ENCODE measurements around the gene CHRM4. TPM values are rescaled to one million over a fixed set of nuclear protein-coding genes. Genes with fewer than 3 reads are reported as not detected.
"Not testable (repeated sequence)": the region's sequence is repeated elsewhere in the genome, so short reads cannot be mapped to it uniquely, and the experiment has no call there.

The CHRM4 gene
- total RNA-seq, 5 donors from 2014 or later (not counting 1 experiment from before 2014, with no cell fraction given), result 0.18 to 3.9 (median 1.5) TPM; not detected in 1

- Mint-ChIP-seq H3K4me1 (peaks cover 7 to 11% (median 10%) of the 10 kb centered on the region in 3 donors), H3K4me3 (peak within 1 kb of the TSS; percentile 72 to 82 (median 79)), H3K36me3 (peaks cover 17% of the 10 kb centered on the region), H3K27ac (peak within 1 kb of the TSS in 1 of 2 donors; percentile 70), H3K27me3 (peaks cover 5 to 29% of the 10 kb centered on the region in 2 donors), H3K9me3 (no peaks in the 10 kb centered on the region)
- peaks cover 12 to 18% of the 10 kb centered on the region in 2 donors for H3K36me3 ChIP-seq (ENCODE audit: control insufficient read depth in 2 of 2, extremely low read depth in 1 of 2, insufficient read depth in 1 of 2, low read length in 1 of 2)
- peaks cover 0 to 48% of the 10 kb centered on the region in 2 experiments for H3K27me3 ChIP-seq (replicated peaks in 1 of 2; ENCODE audit: control insufficient read depth in 2 of 2, extremely low read depth in 1 of 2, insufficient read depth in 2 of 2, low read length in 1 of 2)
- H3K9me3 ChIP-seq, result no peaks in the 10 kb centered on the region
- ATAC-seq (replicated peaks in 1 of 4) (peak; percentile 9 to 18 (median 16)), DNase-seq (no peak)
- H3K4me3 ChIP-seq (ENCODE audit: control insufficient read depth in 1 of 2, extremely low read depth in 1 of 2, low read length in 1 of 2), result peak within 1 kb of the TSS; percentile 67 to 77
- H3K27ac ChIP-seq (ENCODE audit: low read length), result peak within 1 kb of the TSS; percentile 38
- WGBS (ENCODE audit: insufficient coverage), result 0% methylated on average over 63 of the region's 96 CpGs
- H3K4me1 ChIP-seq (ENCODE audit: control insufficient read depth in 1 of 2, extremely low read depth in 1 of 2, insufficient read depth in 2 of 2, low read length in 2 of 2), result peaks cover 6 to 37% of the 10 kb centered on the region in 2 experiments
- ChIA-PET CTCF (no interaction called here), POLR2A (no interaction called here)
Measured at GRCh38 chr11:46381048-46381818, 10.3 kb downstream of the CHRM4 start, which contains the start of gene MDK. MDK (plus strand) TSS chr11:46381669; CDS start chr11:46382058, 389 bp downstream.

GRCh38 chr11:46380340-46381047 is 11.1 kb downstream of the CHRM4 start:
- H3K4me1 ChIP-seq (ENCODE audit: control insufficient read depth in 1 of 2, extremely low read depth in 1 of 2, insufficient read depth in 2 of 2, low read length in 2 of 2), result peaks cover 6 to 37% of the 10 kb centered on the region in 2 experiments
- Mint-ChIP-seq H3K9me3 (no peaks in the 10 kb centered on the region), H3K36me3 (peaks cover 17% of the 10 kb centered on the region), H3K27me3 (peaks cover 0 to 22% of the 10 kb centered on the region in 2 donors), H3K4me3 (peak overlapping the region; percentile 72 to 82 (median 79)), H3K27ac (peak overlapping the region; percentile 84 to 85), H3K4me1 (peaks cover 7 to 11% (median 10%) of the 10 kb centered on the region in 3 donors)
- H3K27ac ChIP-seq (ENCODE audit: low read length), result peak overlapping the region; percentile 38
- H3K36me3 ChIP-seq (ENCODE audit: control insufficient read depth in 2 of 2, extremely low read depth in 1 of 2, insufficient read depth in 1 of 2, low read length in 1 of 2), result peaks cover 15 to 26% of the 10 kb centered on the region in 2 donors
- 0% methylated on average over 27 of the region's 45 CpGs for WGBS (ENCODE audit: insufficient coverage)
- DNase-seq, result peak in 15 of 35 experiments; percentile 21 to 59 (median 36)
- peak overlapping the region; percentile 67 to 77 for H3K4me3 ChIP-seq (ENCODE audit: control insufficient read depth in 1 of 2, extremely low read depth in 1 of 2, low read length in 1 of 2)
- ATAC-seq (replicated peaks in 1 of 4), result peak; percentile 32 to 55 (median 39)
- ChIA-PET POLR2A (no interaction called here), CTCF (interaction anchor here in 1 of 2 donors (0.5 to 0.6 kb wide), 2 partner anchors 28 to 536 kb away, joined by 3 read pairs; no protein-coding TSS in a partner anchor)
- H3K9me3 ChIP-seq, result no peaks in the 10 kb centered on the region
- H3K27me3 ChIP-seq (replicated peaks in 1 of 2; ENCODE audit: control insufficient read depth in 2 of 2, extremely low read depth in 1 of 2, insufficient read depth in 2 of 2, low read length in 1 of 2), result peaks cover 0 to 41% of the 10 kb centered on the region in 2 experiments

GRCh38 chr11:46379482-46380293 is 11.9 kb downstream of the CHRM4 start:
- DNase-seq (peak in 2 of 35 experiments; percentile 20 to 21), ATAC-seq (replicated peaks in 1 of 4) (peak in 2 of 4 experiments; percentile 8)
- H3K4me3 ChIP-seq (ENCODE audit: control insufficient read depth in 1 of 2, extremely low read depth in 1 of 2, low read length in 1 of 2); POLR2A ChIA-PET; H3K9me3 ChIP-seq; H3K9me3 Mint-ChIP-seq: not testable (repeated sequence)
- Histone ChIP-seq H3K27ac (ENCODE audit: low read length) (peak overlapping the region; percentile 29), H3K27me3 (replicated peaks in 1 of 2; ENCODE audit: control insufficient read depth in 2 of 2, extremely low read depth in 1 of 2, insufficient read depth in 2 of 2, low read length in 1 of 2) (peaks cover 0 to 33% of the 10 kb centered on the region in 2 experiments), H3K36me3 (ENCODE audit: control insufficient read depth in 2 of 2, extremely low read depth in 1 of 2, insufficient read depth in 1 of 2, low read length in 1 of 2) (peaks cover 19 to 34% of the 10 kb centered on the region in 2 donors), H3K4me1 (ENCODE audit: control insufficient read depth in 1 of 2, extremely low read depth in 1 of 2, insufficient read depth in 2 of 2, low read length in 2 of 2) (peaks cover 6 to 37% of the 10 kb centered on the region in 2 experiments)
- Mint-ChIP-seq H3K27ac (peak overlapping the region; percentile 74 to 78), H3K27me3 (peaks cover 0 to 15% of the 10 kb centered on the region in 2 donors), H3K4me3 (peak overlapping the region; percentile 31 to 82 (median 41)), H3K36me3 (peaks cover 23% of the 10 kb centered on the region), H3K4me1 (peaks cover 7 to 11% (median 10%) of the 10 kb centered on the region in 3 donors)
- CTCF ChIA-PET, result interaction anchor here in 1 of 2 donors (0.6 kb wide), 1 partner anchor 535 kb away, joined by 3 read pairs; no protein-coding TSS in a partner anchor
- WGBS (ENCODE audit: insufficient coverage), result 60% methylated on average over 3 of the region's 36 CpGs

- H3K9me3 Mint-ChIP-seq, result no peaks in the 10 kb centered on the region
- ChIA-PET CTCF (interaction anchor here (0.6 to 0.9 kb wide), 3 partner anchors 8 to 465 kb away, joined by 3 to 4 read pairs (median 3); no protein-coding TSS in a partner anchor), POLR2A (no interaction called here)
- Histone ChIP-seq H3K27me3 (replicated peaks in 1 of 2; ENCODE audit: control insufficient read depth in 2 of 2, extremely low read depth in 1 of 2, insufficient read depth in 2 of 2, low read length in 1 of 2) (peaks cover 0 to 26% of the 10 kb centered on the region in 2 experiments), H3K4me1 (ENCODE audit: control insufficient read depth in 1 of 2, extremely low read depth in 1 of 2, insufficient read depth in 2 of 2, low read length in 2 of 2) (peaks cover 6 to 37% of the 10 kb centered on the region in 2 experiments), H3K9me3 (no peaks in the 10 kb centered on the region), H3K4me3 (ENCODE audit: control insufficient read depth in 1 of 2, extremely low read depth in 1 of 2, low read length in 1 of 2) (no peak overlapping the region), H3K36me3 (ENCODE audit: control insufficient read depth in 2 of 2, extremely low read depth in 1 of 2, insufficient read depth in 1 of 2, low read length in 1 of 2) (peaks cover 19 to 41% of the 10 kb centered on the region in 2 donors), H3K27ac (ENCODE audit: low read length) (peak overlapping the region; percentile 29)
- 82% methylated on average over 8 of the region's 20 CpGs for WGBS (ENCODE audit: insufficient coverage)
- H3K4me3 Mint-ChIP-seq, result peak overlapping the region; percentile 31 to 50 (median 41)
- no peak for DNase-seq
- H3K36me3 Mint-ChIP-seq, result peaks cover 23% of the 10 kb centered on the region
- ATAC-seq (replicated peaks in 1 of 4), result no peak
- H3K27me3 Mint-ChIP-seq, result peaks cover 0 to 10% of the 10 kb centered on the region in 2 donors
- H3K27ac Mint-ChIP-seq, result peak overlapping the region; percentile 74 to 78
- H3K4me1 Mint-ChIP-seq, result peaks cover 7 to 11% (median 10%) of the 10 kb centered on the region in 3 donors
Measured at GRCh38 chr11:46378811-46379481, 12.6 kb downstream of the CHRM4 start.

- H3K27ac Mint-ChIP-seq, result peak overlapping the region in 1 of 2 donors; percentile 66
Measured at GRCh38 chr11:46378296-46378695, 13.3 kb downstream of the CHRM4 start.

More at GRCh38 chr11:46378296-46378695, 13.3 kb downstream of the CHRM4 start:
- DNase-seq (no peak), ATAC-seq (replicated peaks in 1 of 4) (no peak)
- no peak overlapping the region for H3K27ac ChIP-seq (ENCODE audit: low read length)
- peaks cover 25% of the 10 kb centered on the region for H3K36me3 Mint-ChIP-seq
- H3K27me3 Mint-ChIP-seq, result peaks cover 0 to 6% of the 10 kb centered on the region in 2 donors
- CTCF ChIA-PET, result interaction anchor here (0.6 to 0.9 kb wide), 3 partner anchors 9 to 466 kb away, joined by 3 to 4 read pairs (median 3); no protein-coding TSS in a partner anchor
- H3K9me3 Mint-ChIP-seq, result no peaks in the 10 kb centered on the region
- H3K4me3 ChIP-seq (ENCODE audit: control insufficient read depth in 1 of 2, extremely low read depth in 1 of 2, low read length in 1 of 2), result no peak overlapping the region
- peaks cover 7 to 11% (median 10%) of the 10 kb centered on the region in 3 donors for H3K4me1 Mint-ChIP-seq
- peak overlapping the region in 1 of 3 donors; percentile 50 for H3K4me3 Mint-ChIP-seq
- H3K9me3 ChIP-seq, result no peaks in the 10 kb centered on the region
- peaks cover 6 to 37% of the 10 kb centered on the region in 2 experiments for H3K4me1 ChIP-seq (ENCODE audit: control insufficient read depth in 1 of 2, extremely low read depth in 1 of 2, insufficient read depth in 2 of 2, low read length in 2 of 2)
- POLR2A ChIA-PET, result no interaction called here
- peaks cover 25 to 46% of the 10 kb centered on the region in 2 donors for H3K36me3 ChIP-seq (ENCODE audit: control insufficient read depth in 2 of 2, extremely low read depth in 1 of 2, insufficient read depth in 1 of 2, low read length in 1 of 2)
- WGBS (ENCODE audit: insufficient coverage), result 92% methylated on average over 8 of the region's 10 CpGs
- peaks cover 0 to 19% of the 10 kb centered on the region in 2 experiments for H3K27me3 ChIP-seq (replicated peaks in 1 of 2; ENCODE audit: control insufficient read depth in 2 of 2, extremely low read depth in 1 of 2, insufficient read depth in 2 of 2, low read length in 1 of 2)

Data from T-cell (primary cell).